A673 (cell line): Measurements from ENCODE around the gene GCNT4. TPM values are rescaled to one million over a fixed set of nuclear protein-coding genes. Genes with fewer than 3 reads are reported as not detected.

Source experiments
- BruUV-seq: library from RNA; stranded (reverse); fragments of 400-500 nt; replicated peaks from 2 replicates; lab custom pipeline; 2021; lab: Mats Ljungman, UMichigan
- CTCF ChIA-PET: fragments of 300-600 bp; sonication (Branson Sonifier 250); formaldehyde crosslinking; loops from one replicate; lab custom pipeline; 2022; ENCODE audit warnings: antibody characterized with exemption; lab: Charles Lee
- POLR2A ChIA-PET: fragments of 300-600 bp; sonication (Branson Sonifier 250); formaldehyde crosslinking; loops from one replicate; lab custom pipeline; 2022; ENCODE audit warnings: antibody characterized with exemption; ENCODE audit not compliant: low non-redundant PET; lab: Charles Lee
- DNase-seq: peaks from one replicate; pipeline ENCODE4 v3.0.0-alpha.2; 2015; ENCODE audit warnings: low spot score
- H3K27ac ChIP-seq: fragments of 200-600 bp; sonication (generic); 2 replicates; pipeline ENCODE4 v1.5.1; 2016; ENCODE audit warnings: mixed run types, low read depth, mild to moderate bottlenecking, mixed read lengths, antibody characterized with exemption, low read length; ENCODE audit not compliant: poor library complexity, severe bottlenecking
- H3K27me3 ChIP-seq: fragments of 200-600 bp; sonication (generic); replicated peaks from 2 replicates; pipeline ENCODE4 v1.6.1; 2017; ENCODE audit warnings: mixed run types, low read depth, mild to moderate bottlenecking, mixed read lengths, antibody characterized with exemption, low read length; ENCODE audit not compliant: insufficient read depth, poor library complexity
- H3K36me3 ChIP-seq: fragments of 200-600 bp; sonication (generic); 2 replicates; pipeline ENCODE4 v1.6.1; 2016; ENCODE audit warnings: mixed run types, mild to moderate bottlenecking, mixed read lengths, antibody characterized with exemption, low read length; ENCODE audit not compliant: insufficient read depth, poor library complexity, severe bottlenecking
- H3K4me1 ChIP-seq: fragments of 200-600 bp; sonication (generic); 2 replicates; pipeline ENCODE4 v1.6.1; 2017; ENCODE audit warnings: mixed run types, mild to moderate bottlenecking, mixed read lengths, antibody characterized with exemption, low read length; ENCODE audit not compliant: insufficient read depth, poor library complexity, severe bottlenecking
- H3K4me3 ChIP-seq: fragments of 200-600 bp; sonication (generic); 2 replicates; pipeline ENCODE4 v1.5.1; 2016; ENCODE audit warnings: low read depth, mixed run types, mild to moderate bottlenecking, mixed read lengths, low read length; ENCODE audit not compliant: poor library complexity, severe bottlenecking
- H3K9me3 ChIP-seq: fragments of 200-600 bp; sonication (generic); 2 replicates; pipeline ENCODE4 v1.6.1; 2016; ENCODE audit warnings: mixed run types, low read depth, mild to moderate bottlenecking, mixed read lengths, antibody characterized with exemption, low read length; ENCODE audit not compliant: poor library complexity, severe bottlenecking
- CTCF ChIP-seq: fragments of 300-800, 200-600 bp; sonication (generic); conservative IDR thresholded peaks from 2 replicates; pipeline ENCODE4 v1.5.1; 2017; ENCODE audit warnings: low read depth, mild to moderate bottlenecking, antibody characterized with exemption, low read length, moderate library complexity, mixed read lengths
- EZH2 ChIP-seq: fragments of 200-600 bp; sonication (generic); IDR thresholded peaks from 2 replicates; pipeline ENCODE4 v1.6.1; 2017; ENCODE audit warnings: borderline replicate concordance, low read depth, mild to moderate bottlenecking, mixed read lengths, antibody characterized with exemption, low read length; ENCODE audit not compliant: poor library complexity, severe bottlenecking
- intact Hi-C: fragments of 100-400 bp; cut with micrococcal nuclease; formaldehyde crosslinking; loops from one replicate; pipeline ENCODE4 v1.10.0; 2022; ENCODE audit not compliant: unreplicated experiment
- total RNA-seq: library from RNA; stranded (reverse); gene quantifications from 2 replicates; pipeline ENCODE4 v1.2.3, GENCODE V29; 2021

Gene GCNT4
- total RNA-seq, 1 experiment from 2014 or later, result 2.5 TPM

- no peak for DNase-seq
- H3K4me3 ChIP-seq, result no peak overlapping the region
- ChIA-PET CTCF (no interaction called here), POLR2A (no interaction called here)
- intact Hi-C loops, result no loop called here
- no TSS peak for BruUV-seq
- H3K27ac ChIP-seq, result no peak overlapping the region
- no peak for TF ChIP-seq CTCF
- TF ChIP-seq EZH2, result no peak
- H3K27me3 ChIP-seq, result no peaks in the 10 kb centered on the region
- H3K9me3 ChIP-seq, result no peaks in the 10 kb centered on the region
- no peaks in the 10 kb centered on the region for H3K4me1 ChIP-seq
- no peaks in the 10 kb centered on the region for H3K36me3 ChIP-seq
Measured at GRCh38 chr5:75028090-75028489, 24.3 kb downstream of the GCNT4 start.

GRCh38 chr5:75023368-75024159 lies 28.8 kb downstream of the GCNT4 start:
- Histone ChIP-seq H3K27me3 (no peaks in the 10 kb centered on the region), H3K9me3 (no peaks in the 10 kb centered on the region), H3K4me3 (no peak overlapping the region), H3K36me3 (no peaks in the 10 kb centered on the region), H3K4me1 (peaks cover 4% of the 10 kb centered on the region), H3K27ac (no peak overlapping the region)
- ChIA-PET POLR2A (no interaction called here), CTCF (no interaction called here)
- DNase-seq, result no peak
- TF ChIP-seq CTCF (no peak), EZH2 (no peak)
- intact Hi-C loops, result no loop called here
- BruUV-seq, result no TSS peak

GRCh38 chr5:75021800-75022199 lies 30.6 kb downstream of the GCNT4 start:
- BruUV-seq, result no TSS peak
- Histone ChIP-seq H3K27me3 (no peaks in the 10 kb centered on the region), H3K36me3 (no peaks in the 10 kb centered on the region), H3K27ac (no peak overlapping the region), H3K4me1 (peaks cover 4% of the 10 kb centered on the region), H3K4me3 (no peak overlapping the region), H3K9me3 (no peaks in the 10 kb centered on the region)
- intact Hi-C loops, result no loop called here
- TF ChIP-seq CTCF (no peak), EZH2 (no peak)
- POLR2A ChIA-PET, result no interaction called here
- no peak for DNase-seq
- CTCF ChIA-PET, result no interaction called here
